Measurements from ENCODE around the gene INHBA.

The INHBA gene

DNA sequence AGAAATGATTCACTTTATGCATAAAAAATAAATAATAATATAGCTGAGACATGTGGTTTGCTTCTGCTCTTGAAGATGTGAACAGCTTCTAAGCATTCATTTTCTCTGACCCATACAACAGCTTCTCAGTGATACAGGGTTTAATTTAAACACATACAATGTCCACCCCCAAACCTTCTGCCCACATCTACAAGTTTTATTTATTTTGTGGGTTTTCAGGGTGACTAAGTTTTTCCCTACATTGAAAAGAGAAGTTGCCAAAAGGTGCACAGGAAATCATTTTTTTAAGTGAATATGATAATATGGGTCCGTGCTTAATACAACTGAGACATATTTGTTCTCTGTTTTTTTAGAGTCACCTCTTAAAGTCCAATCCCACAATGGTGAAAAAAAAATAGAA lies 17.2 kb downstream of the INHBA start:
- no peak for DNase-seq

DNA sequence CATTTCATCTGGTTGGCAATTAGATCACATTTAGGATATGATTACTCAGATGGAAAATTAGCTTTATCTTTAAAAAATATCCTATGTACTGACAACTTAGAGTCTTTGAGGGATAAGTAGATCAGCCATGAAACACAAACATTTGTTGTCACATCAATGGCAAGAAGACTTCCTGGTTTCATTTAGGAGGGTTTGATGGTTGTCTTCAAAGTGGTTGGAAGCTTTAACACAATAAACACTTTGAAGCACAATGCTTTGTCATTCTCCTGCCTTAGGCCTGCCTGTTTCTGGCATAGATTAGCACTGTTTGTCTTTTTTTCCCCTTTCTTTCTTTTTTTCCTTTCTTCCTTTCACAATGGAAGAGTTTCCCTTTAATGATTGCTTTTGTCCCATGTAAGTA lies 20.5 kb downstream of the INHBA start:
- no peak for DNase-seq

DNA sequence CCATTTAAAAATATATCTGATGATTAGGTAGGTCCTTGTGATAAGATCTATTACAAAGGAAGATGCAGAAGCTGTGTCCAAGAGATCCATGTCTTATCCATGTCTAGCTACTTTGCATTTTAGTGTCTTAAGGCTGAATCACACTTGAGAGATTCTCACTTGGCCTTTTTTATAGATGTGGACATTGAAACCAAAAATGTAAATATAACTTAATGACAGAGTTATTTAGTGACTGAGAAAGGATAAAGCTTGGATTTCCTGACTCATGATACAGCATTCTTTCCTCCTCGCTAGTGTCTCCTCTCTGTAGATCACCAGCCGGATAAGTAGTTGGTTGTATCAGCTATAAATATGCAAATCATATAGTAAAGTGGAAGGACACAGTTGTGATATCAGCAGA lies 23.3 kb downstream of the INHBA start:
- DNase-seq = no peak

DNA sequence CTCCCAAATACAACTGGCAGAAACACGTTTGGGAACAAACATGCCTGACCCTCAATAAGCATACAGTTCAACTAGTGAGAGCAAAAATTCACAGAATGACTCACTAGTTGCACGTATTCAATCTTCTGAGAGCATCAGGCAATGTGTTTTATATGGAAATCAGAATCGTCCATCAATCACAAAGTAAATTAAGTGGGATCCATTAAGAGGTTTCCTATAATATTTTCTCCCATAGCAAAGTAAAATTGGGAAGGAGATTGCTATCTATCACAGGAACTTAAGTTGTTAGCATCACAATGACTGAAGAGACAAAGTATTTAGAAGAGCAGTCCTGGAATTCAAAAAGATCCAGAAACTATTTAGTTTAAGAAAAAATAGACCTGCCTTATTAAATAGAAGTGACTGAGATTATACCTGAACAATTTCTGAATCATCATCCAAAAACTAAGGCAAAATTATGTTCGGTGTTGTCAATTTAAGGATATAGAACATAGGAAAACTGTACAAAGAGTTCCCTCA lies 28.3 kb downstream of the INHBA start:
- DNase-seq = no peak

DNA sequence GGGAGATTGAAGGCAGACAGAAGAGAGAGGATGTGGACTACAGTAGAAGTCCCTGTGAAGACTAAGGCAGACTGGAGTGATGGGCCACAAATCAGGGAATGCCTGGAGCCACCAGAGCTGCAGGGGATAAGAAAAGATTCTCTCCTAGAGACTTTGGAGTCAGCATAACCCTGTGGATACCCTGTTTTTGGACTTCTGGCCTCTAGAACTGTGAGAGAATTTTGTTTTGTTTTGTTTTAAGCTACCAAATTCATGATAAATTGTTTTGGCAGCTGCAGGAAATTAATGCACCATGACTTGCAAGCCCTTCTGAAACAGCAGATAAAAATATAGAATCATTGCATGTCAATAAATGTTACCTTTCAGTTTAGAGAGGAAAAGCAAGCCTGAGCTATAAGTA lies 41.3 kb downstream of the INHBA start:
- DNase-seq = no peak

DNA sequence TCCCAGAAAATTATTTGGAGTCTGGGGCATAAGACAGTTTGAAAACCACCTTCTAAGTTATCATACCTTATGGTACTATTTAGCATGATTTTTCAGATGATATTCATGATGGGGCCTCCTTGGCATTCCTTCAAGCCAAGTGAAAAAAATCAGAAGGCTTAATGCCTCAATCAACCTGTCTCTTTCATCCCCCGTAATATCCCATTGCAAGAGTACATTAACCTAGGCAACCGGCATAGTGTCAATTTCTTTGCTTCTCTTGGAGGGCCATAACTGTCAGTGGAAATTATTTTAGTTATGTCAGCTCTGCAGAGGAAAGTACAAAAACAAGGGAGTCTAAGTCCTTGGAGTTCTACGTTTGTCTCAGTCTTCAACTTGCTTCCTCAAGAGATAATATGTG lies 43.4 kb downstream of the INHBA start:
- no peak for DNase-seq

DNA sequence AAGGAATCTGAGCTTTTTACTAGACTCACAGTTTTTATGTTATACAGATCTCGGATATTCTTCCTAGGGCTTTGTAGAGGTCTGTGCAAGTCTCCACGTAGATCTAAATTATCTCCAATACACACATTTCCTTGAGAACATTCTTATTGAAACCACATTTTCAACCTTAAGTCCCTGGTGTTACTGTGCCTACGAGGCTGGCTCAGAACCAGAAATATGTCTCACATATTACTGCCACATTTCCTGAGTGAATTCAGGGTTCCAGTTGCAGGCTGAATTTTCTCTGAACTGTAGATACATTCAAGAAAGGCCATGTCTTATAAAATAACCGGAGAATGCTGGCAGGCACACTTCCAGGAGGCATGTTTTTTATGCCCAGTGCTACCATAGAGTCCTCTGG lies 46.5 kb downstream of the INHBA start:
- no peak for DNase-seq

DNA sequence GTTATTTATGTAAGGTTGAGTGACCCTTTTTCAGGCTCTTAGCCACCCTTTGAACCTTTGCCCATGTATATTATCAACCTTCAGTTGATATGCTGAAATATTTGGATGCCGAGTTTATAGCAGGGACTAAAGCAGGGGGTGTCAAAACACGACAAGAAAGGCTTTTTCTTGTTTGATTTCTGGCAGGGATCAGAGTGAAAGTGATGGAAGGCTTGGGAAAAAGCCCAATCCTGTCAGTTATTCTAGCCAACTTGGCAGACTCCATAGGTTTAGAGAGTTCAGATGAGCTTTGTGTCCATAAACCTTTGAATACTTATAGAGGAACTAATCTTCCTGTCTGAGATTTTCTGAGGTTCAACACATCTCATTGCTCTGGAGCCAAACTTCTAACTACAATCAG lies 47.5 kb downstream of the INHBA start:
- no peak for DNase-seq

DNA sequence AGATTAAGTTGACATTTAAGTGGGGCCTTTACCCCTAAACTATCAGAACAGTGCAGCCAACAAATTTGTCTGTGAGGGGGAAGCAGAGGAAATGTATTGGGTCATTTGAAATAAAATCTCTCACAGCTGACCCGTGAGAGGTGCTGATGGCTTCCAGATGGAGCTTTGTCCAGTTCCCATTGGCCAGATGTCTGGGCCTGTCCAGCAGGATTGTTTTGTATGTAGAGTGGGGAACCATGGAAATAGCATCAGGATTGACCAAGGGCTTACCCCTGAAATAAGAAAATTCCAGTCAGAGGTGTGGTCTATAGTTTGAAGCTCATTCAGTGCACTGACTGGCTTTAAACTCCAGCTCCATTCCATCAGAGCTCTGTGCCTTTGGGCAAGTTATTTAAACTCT lies 50.6 kb downstream of the INHBA start:
- DNase-seq = no peak

DNA sequence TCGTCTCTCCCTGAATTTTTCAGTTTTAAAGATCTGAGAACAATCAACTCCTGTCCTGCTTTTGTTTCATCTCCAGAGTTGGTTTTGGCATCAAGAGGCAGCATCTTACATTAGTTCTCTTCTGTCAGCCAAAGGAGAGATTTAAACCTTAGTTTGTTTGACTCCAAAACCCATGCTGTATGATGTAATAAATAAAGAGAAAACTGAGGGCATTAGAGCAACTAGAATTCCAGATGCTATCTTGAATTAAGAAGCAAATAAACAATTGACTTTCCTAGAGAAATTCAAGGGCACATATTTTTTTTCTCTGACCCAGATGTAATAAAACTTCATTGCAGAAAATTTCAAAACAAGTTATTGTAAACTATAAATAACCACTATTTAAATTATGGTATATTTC lies 54.4 kb downstream of the INHBA start:
- DNase-seq = no peak

DNA sequence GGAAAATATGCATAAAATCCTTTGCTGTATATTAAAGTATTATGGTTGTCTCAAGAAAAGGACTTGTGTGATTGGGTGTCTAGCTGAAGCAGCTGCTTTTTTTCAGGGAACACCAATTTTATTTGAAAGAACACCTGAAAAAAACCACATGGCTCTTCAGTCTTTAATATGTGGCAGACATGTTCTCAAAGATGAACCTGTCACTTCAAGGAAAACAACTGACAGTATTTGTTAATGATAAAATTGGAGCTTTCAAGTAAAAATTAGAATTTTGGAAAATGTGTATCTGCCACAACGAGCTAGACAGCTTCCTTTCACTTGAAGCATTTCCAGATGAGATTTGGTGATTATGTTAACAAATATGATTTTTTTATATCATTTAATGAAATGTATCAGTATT lies 59.3 kb downstream of the INHBA start:
- no peak for DNase-seq

DNA sequence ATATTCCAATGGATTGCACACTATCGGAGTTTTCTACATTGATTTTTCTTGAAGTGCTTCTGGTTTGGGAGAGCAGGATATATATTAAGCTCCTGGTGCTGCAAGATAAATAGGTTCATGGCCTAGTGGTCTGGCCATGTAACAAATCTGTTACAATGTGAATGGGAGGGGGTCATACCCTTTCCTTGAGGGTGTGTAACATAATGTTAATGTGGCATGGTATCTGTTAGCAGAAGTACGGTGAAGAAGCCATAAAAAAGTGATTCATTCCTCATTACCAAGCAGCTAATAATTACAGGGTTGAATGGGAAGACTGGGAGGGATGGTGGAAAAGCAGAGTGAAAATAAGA lies 61.2 kb downstream of the INHBA start:
- no peak for DNase-seq

DNA sequence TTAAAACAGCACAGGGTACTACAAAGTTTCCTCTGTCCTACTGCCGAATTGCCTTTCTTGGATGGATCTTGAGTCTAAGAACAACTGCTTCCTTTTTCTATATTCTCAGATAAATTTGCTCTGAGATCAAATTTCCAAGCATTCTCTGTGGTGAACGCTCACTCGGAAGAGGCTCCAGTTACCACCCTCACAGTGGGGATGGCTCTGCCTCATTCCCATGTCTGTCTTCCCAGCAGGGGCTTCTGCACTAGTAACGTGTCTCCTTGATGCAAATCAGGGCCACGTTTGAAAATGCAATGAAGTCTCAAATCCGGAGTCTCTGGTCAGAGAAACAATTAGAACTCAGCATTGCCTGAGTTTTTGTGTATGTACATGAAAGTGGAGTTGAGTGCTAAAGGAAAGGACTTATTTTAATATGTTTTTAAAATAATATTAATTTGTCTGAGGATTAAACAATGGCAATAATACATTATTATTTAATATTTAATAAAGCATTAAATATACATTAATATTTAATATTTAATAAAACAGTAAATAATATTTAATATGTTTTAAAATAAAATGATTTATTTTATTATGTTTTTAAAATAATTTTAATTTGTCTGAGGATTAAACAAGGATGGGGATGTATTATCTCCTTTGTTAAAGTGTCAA lies 61.8 kb downstream of the INHBA start:
- DNase-seq = no peak

DNA sequence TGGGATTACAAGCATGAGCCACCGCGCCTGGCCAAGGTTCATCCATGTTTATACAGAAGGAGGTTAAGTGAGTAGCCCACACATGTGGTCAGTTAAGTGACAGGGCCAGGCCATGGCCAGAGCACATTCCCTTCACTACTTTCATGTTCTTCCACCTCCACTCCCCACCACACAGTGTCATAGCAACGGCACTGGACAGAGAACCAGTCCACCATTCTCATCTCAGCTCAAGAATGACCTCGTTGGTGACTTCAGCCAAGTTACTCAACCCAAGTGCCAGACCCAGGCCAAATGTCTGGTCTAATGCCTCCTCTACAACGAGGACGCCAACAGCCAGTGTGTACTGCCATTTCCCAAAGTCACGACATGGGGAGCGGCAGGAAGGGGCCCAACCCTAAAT lies 62.4 kb downstream of the INHBA start:
- DNase-seq = no peak

DNA sequence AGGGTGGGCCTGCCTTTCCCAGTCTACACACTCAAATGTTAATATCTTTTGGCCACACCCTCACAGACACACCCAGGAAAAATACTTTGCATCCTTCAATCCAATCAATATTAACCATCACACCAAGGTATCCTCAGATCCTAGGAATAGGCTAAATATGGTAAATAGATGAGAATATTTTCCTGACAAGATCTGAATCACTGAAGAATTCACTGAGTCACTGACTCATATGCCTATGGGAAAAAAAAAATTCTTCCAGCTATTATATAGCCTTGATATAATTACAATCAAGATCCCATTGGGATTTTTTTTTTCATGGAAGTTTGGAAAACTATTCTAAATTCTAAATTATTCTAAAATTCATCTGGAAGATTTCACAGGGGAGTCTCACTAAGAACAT lies 65.8 kb downstream of the INHBA start:
- DNase-seq = no peak

All from DMS53 (cell line).